ENCODE results near the gene SLC36A2. TPM values are rescaled to one million over a fixed set of nuclear protein-coding genes. Genes with fewer than 3 reads are reported as not detected.
A peak's percentile ranks its signal among the peaks of the same experiment; 100 is the strongest.
"Not testable (repeated sequence)": the region's sequence is repeated elsewhere in the genome, so short reads cannot be mapped to it uniquely, and the experiment has no call there.

SLC36A2 gene
- total RNA-seq, 2 experiments from 2014 or later: not detected

GRCh38 chr5:151318850-151319732, 28.3 kb downstream of the SLC36A2 start:
- no peak for DNase-seq
- Mint-ChIP-seq H3K36me3 (no peaks in the 10 kb centered on the region), H3K4me3 (no peak overlapping the region), H3K27ac (no peak overlapping the region), H3K9me3 (no peaks in the 10 kb centered on the region), H3K4me1 (ENCODE audit: low read depth) (no peaks in the 10 kb centered on the region), H3K27me3 (peaks cover 7% of the 10 kb centered on the region)
- ChIA-PET POLR2A (no interaction called here), CTCF (interaction anchor here (1.2 to 1.6 kb wide), 3 partner anchors 95 to 192 kb away, joined by 3 to 4 read pairs (median 3); partner anchors contain the start of gene CCDC69)
- intact Hi-C loops (cut with micrococcal nuclease): loop anchor here (5.0 kb wide), 1 partner anchor 192 kb away; no protein-coding TSS in a partner anchor

DNA sequence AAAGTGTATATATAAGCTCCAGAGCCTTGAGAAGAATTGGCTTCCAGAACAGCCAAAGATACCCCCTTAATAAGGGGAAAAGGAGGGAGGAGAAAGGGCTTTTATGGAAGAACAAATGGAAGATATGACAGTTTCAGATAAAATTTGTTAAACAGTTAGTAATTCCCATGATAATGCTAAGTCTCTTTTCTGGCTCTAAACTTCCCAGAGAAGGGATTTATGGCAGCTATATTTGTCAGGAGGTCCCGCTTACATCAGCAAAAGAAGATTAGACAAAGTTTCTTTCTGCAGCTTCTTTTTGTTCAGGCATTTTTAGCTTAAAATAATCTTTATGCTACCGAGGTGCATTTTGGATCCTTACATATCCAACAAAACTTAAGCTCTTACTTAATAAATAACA, 29.5 kb downstream of the SLC36A2 start:
- Mint-ChIP-seq H3K4me3 (no peak overlapping the region), H3K4me1 (ENCODE audit: low read depth) (no peaks in the 10 kb centered on the region), H3K36me3 (no peaks in the 10 kb centered on the region), H3K27ac (no peak overlapping the region), H3K27me3 (peaks cover 2% of the 10 kb centered on the region), H3K9me3 (no peaks in the 10 kb centered on the region)
- ChIA-PET POLR2A (interaction anchor here (0.6 kb wide), 1 partner anchor 65 kb away, joined by 3 read pairs; the partner anchor contains the start of gene GM2A), CTCF (interaction anchor here (1.3 to 1.6 kb wide), 5 partner anchors 63 to 334 kb away, joined by 3 to 4 read pairs (median 3); partner anchors contain the start of gene CCDC69)
- DNase-seq: no peak
- intact Hi-C loops (cut with micrococcal nuclease): loop anchor here (5.0 kb wide), 1 partner anchor 191 kb away; no protein-coding TSS in a partner anchor

DNA sequence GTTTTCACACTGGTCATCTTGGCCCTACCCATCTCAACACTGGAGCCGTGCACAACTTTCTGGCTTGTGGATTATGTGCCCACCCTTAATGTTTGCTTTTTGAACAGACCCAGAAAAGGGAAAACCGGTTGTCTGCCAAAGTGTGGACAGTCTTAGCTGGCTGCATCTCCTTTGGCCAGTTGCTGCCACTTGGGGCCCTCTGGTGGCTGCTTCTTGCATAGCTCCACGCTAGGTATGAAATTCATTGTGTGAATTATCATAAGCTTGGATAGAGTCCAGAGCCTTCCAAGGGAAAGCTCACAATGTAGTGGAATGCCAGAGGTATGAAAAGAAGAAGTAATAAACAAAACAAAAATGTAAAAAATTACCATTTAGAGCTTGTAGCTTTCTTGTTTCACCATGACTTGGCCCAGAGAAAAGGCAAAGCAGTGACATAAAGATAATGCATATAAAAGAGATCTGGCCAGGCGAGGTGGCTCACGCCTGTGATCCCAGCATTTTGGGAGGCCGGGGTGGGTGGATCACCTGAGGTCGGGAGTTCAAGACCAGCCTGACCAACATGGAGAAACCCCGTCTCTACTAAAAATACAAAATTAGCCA, 31.3 kb downstream of the SLC36A2 start:
- Mint-ChIP-seq H3K27me3 (peaks cover 2% of the 10 kb centered on the region), H3K36me3 (no peaks in the 10 kb centered on the region), H3K4me3 (no peak overlapping the region), H3K27ac (no peak overlapping the region), H3K4me1 (ENCODE audit: low read depth) (no peaks in the 10 kb centered on the region), H3K9me3 (peaks cover 3% of the 10 kb centered on the region)
- intact Hi-C loops (cut with micrococcal nuclease): loop anchor here (1.0 to 5.0 kb wide), 2 partner anchors 32 to 189 kb away; no protein-coding TSS in a partner anchor
- ChIA-PET CTCF (interaction anchor here (0.6 to 1.7 kb wide), 37 partner anchors 9 to 708 kb away, joined by 3 to 15 read pairs (median 4); partner anchors contain the start of genes CCDC69, GM2A and SLC36A3), POLR2A (no interaction called here)
- DNase-seq: peak; percentile 76

DNA sequence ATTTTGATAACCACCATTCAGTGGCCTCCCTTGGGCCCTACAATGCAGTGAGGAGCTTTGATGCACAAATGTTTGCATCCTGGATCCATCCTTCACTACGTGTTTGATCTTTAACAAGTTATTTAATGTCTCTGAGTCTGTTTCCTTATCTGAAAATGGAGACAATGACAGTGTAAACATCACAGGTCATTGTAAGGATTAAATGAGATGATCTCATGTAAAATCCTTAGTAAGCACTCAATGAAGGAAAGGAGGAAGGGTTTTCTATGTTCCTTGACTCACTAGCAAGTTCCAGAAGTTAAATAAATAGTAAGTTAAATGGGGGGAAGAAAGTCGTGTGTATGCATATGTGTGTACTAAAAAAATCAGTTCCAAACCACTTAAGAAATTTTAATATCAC, 34.0 kb downstream of the SLC36A2 start:
- no peak for DNase-seq
- no peaks in the 10 kb centered on the region for H3K4me1 Mint-ChIP-seq (ENCODE audit: low read depth)
- intact Hi-C loops (cut with micrococcal nuclease): no loop called here
- H3K36me3 Mint-ChIP-seq: no peaks in the 10 kb centered on the region
- H3K27ac Mint-ChIP-seq: no peak overlapping the region
- no peak overlapping the region for H3K4me3 Mint-ChIP-seq
- peaks cover 9% of the 10 kb centered on the region for H3K9me3 Mint-ChIP-seq
- peaks cover 2% of the 10 kb centered on the region for H3K27me3 Mint-ChIP-seq
- ChIA-PET CTCF (interaction anchor here (1.1 to 1.6 kb wide), 4 partner anchors 90 to 264 kb away, joined by 3 to 5 read pairs (median 4); partner anchors contain the start of gene CCDC69), POLR2A (no interaction called here)

- Mint-ChIP-seq H3K27me3 (peaks cover 2% of the 10 kb centered on the region), H3K36me3 (no peaks in the 10 kb centered on the region), H3K4me3 (no peak overlapping the region), H3K4me1 (ENCODE audit: low read depth) (no peaks in the 10 kb centered on the region), H3K9me3 (peaks cover 9% of the 10 kb centered on the region), H3K27ac (no peak overlapping the region)
- no peak for DNase-seq
- ChIA-PET POLR2A (no interaction called here), CTCF (interaction anchor here (1.6 kb wide), 1 partner anchor 187 kb away, joined by 5 read pairs; no protein-coding TSS in a partner anchor)
- intact Hi-C loops (cut with micrococcal nuclease): no loop called here
Measured at GRCh38 chr5:151312756-151313324, 34.5 kb downstream of the SLC36A2 start.

DNA sequence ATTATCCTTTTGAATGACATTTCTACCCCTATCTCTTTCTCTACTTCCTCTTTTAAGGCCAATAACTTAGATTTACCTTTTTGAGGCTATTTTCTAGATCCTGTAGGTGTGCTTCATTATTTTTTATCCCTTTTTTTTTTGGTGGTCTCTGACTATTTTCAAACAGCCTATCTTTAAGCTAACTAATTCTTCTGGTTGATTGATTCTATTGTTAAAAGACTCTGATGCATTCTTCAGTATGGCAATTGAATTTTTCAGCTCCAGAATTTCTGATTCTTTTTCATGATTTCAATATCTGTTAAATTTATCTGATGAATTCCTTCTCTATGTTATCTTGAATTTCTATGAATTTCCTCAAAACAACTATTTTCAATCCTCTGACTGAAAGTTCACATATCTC, 36.4 kb downstream of the SLC36A2 start:
- intact Hi-C loops (cut with micrococcal nuclease): no loop called here
- no peak overlapping the region for H3K27ac Mint-ChIP-seq
- no peaks in the 10 kb centered on the region for H3K4me1 Mint-ChIP-seq (ENCODE audit: low read depth)
- peaks cover 9% of the 10 kb centered on the region for H3K9me3 Mint-ChIP-seq
- ChIA-PET CTCF (no interaction called here), POLR2A (no interaction called here)
- H3K36me3 Mint-ChIP-seq: no peaks in the 10 kb centered on the region
- no peak for DNase-seq
- H3K27me3 Mint-ChIP-seq: peaks cover 4% of the 10 kb centered on the region
- no peak overlapping the region for H3K4me3 Mint-ChIP-seq

DNA sequence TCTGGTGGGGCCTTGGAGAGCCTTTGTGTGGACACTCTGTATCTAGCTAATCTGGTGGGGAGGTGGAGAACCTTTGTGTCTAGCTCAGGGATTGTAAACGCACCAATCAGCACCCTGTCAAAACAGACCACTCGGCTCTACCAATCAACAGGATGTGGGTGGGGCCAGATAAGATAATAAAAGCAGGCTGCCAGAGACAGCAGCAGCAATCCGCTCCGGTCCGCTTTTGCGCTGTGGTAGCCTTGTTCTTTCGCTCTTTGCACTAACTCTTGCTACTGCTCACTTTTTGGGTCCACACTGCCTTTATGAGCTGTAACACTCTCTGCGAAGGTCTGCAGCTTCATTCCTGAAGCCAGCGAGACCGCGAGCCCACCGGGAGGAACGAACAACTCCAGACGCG, 37.5 kb downstream of the SLC36A2 start:
- H3K27me3 Mint-ChIP-seq; intact Hi-C loops (cut with micrococcal nuclease); H3K4me1 Mint-ChIP-seq (ENCODE audit: low read depth); H3K27ac Mint-ChIP-seq; CTCF ChIA-PET; H3K36me3 Mint-ChIP-seq; POLR2A ChIA-PET; DNase-seq; H3K4me3 Mint-ChIP-seq; H3K9me3 Mint-ChIP-seq: not testable (repeated sequence)

GRCh38 chr5:151309266-151309665, 38.1 kb downstream of the SLC36A2 start:
- H3K9me3 Mint-ChIP-seq; intact Hi-C loops (cut with micrococcal nuclease); H3K27ac Mint-ChIP-seq; POLR2A ChIA-PET; DNase-seq; H3K4me3 Mint-ChIP-seq; H3K4me1 Mint-ChIP-seq (ENCODE audit: low read depth); CTCF ChIA-PET; H3K27me3 Mint-ChIP-seq; H3K36me3 Mint-ChIP-seq: not testable (repeated sequence)

DNA sequence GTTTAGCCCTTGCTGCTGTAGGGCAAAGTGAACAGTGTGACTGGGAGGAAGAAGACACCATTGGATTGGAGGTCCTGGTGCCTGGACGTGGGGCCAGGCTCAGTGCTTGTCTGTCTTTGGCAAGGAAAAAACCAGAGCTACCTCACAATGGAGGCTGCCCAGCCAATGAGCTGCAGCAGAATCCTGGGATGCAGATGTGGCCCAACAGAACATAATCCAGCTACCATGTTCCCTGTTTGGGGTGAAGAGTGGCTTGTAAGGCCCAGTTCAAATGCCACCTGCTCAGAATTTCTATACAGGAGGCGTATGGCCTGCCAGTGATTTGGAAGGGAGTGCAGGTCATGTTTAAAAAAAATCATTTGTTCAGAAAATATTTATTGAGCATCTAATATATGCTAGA, 43.7 kb downstream of the SLC36A2 start, which contains the start of gene SLC36A3:
Gene SLC36A3 (minus strand): TSS at position 101 of the 400 bp plus-strand sequence. CDS start 412 bp downstream, outside the sequence.
- POLR2A ChIA-PET: no interaction called here
- Mint-ChIP-seq H3K27me3 (peaks cover 7% of the 10 kb centered on the region), H3K36me3 (no peaks in the 10 kb centered on the region), H3K4me3 (no peak within 1 kb of the TSS), H3K27ac (no peak within 1 kb of the TSS), H3K9me3 (no peaks in the 10 kb centered on the region), H3K4me1 (ENCODE audit: low read depth) (no peaks in the 10 kb centered on the region)
- intact Hi-C loops (cut with micrococcal nuclease): no loop called here
- CTCF ChIA-PET: interaction anchor here (2.2 kb wide), 1 partner anchor 12 kb away, joined by 5 read pairs; no protein-coding TSS in a partner anchor
- no peak for DNase-seq

DNA sequence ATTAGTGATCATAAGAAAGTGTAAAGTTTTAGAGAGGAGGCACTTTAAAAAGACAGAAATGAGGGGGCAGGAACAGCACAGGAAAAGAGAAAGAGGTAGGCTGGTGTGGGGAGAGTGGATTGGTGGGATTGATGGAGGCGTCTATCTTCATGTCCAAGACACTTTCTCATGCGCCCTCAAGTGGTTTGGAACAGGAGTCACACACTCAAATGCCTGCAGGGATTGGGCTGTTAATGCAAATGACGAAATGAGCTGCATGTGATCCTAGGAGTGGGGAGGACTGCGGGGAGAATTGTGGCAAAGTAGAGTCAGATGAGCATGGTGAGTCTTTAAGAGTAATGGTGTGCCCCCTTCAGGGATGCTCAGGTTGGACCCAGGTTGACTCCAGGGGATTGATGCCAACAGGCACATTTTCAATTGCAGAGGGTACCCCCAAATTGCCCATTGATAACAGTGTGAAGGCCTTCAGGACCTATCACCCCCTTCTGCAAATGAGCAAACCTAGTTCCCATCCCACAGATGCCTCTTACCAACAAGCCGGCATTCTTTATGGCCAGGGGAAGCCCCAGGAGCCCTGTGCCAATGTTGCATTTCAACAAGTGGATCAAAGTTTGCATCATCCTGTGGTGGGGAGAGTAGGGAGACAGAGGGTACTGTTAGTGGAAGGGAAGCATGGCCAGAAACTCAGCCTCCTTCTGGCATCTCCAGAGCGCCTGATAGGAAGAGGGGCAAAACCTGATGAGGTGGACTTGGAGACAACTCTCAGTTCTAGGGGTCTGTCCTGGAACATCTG, 49.1 kb downstream of the SLC36A2 start:
- Mint-ChIP-seq H3K36me3 (no peaks in the 10 kb centered on the region), H3K9me3 (no peaks in the 10 kb centered on the region), H3K4me3 (no peak overlapping the region), H3K27ac (no peak overlapping the region), H3K4me1 (ENCODE audit: low read depth) (no peaks in the 10 kb centered on the region), H3K27me3 (peaks cover 6% of the 10 kb centered on the region)
- intact Hi-C loops (cut with micrococcal nuclease): no loop called here
- POLR2A ChIA-PET: no interaction called here
- CTCF ChIA-PET: interaction anchor here (0.6 to 1.7 kb wide), 3 partner anchors 9 to 46 kb away, joined by 3 to 8 read pairs (median 5); partner anchors contain the start of gene GM2A
- peak; percentile 27 for DNase-seq

- POLR2A ChIA-PET: no interaction called here
- intact Hi-C loops (cut with micrococcal nuclease): no loop called here
Measured at GRCh38 chr5:151296974-151297373, 50.4 kb downstream of the SLC36A2 start.

More at GRCh38 chr5:151296974-151297373, 50.4 kb downstream of the SLC36A2 start:
- no peak overlapping the region for H3K27ac Mint-ChIP-seq
- CTCF ChIA-PET: interaction anchor here (1.1 to 1.6 kb wide), 2 partner anchors 19 to 25 kb away, joined by 3 to 5 read pairs; no protein-coding TSS in a partner anchor
- peaks cover 6% of the 10 kb centered on the region for H3K27me3 Mint-ChIP-seq
- no peak for DNase-seq
- no peak overlapping the region for H3K4me3 Mint-ChIP-seq
- H3K9me3 Mint-ChIP-seq: no peaks in the 10 kb centered on the region
- H3K36me3 Mint-ChIP-seq: no peaks in the 10 kb centered on the region
- no peaks in the 10 kb centered on the region for H3K4me1 Mint-ChIP-seq (ENCODE audit: low read depth)

Data from activated CD4-positive, alpha-beta memory T cell treated with anti-CD3 and anti-CD28 coated beads for 36 hours (primary cell).